ENCODE measurements around the gene SNX7.

SNX7 gene

GRCh38 chr1:98697781-98698180 lies 36.3 kb downstream of the SNX7 start:
- no peak for DNase-seq

GRCh38 chr1:98698625-98699024 lies 37.1 kb downstream of the SNX7 start:
- DNase-seq, result no peak

- DNase-seq, result no peak
These were observed 38.7 kb downstream of the SNX7 start for GRCh38 chr1:98700228-98700627.

GRCh38 chr1:98702976-98703375 lies 41.5 kb downstream of the SNX7 start:
- no peak for DNase-seq

GRCh38 chr1:98704474-98704873 lies 43.0 kb downstream of the SNX7 start:
- no peak for DNase-seq

GRCh38 chr1:98704971-98705370 lies 43.5 kb downstream of the SNX7 start:
- DNase-seq, result no peak

- DNase-seq, result no peak
These were observed 44.1 kb downstream of the SNX7 start for GRCh38 chr1:98705591-98705990.

- DNase-seq, result no peak
These were observed 44.8 kb downstream of the SNX7 start for GRCh38 chr1:98706173-98706843.

GRCh38 chr1:98707556-98707955 lies 46.0 kb downstream of the SNX7 start:
- DNase-seq, result no peak

- DNase-seq, result no peak
These were observed 48.4 kb downstream of the SNX7 start for GRCh38 chr1:98709906-98710305.

- DNase-seq, result no peak
These were observed 62.1 kb downstream of the SNX7 start for GRCh38 chr1:98723574-98723973.

- no peak for DNase-seq
These were observed 71.7 kb downstream of the SNX7 start for GRCh38 chr1:98732985-98733781.

GRCh38 chr1:98733782-98734112 lies 72.2 kb downstream of the SNX7 start:
- no peak for DNase-seq

GRCh38 chr1:98735756-98736155 lies 74.2 kb downstream of the SNX7 start:
- DNase-seq, result no peak

- DNase-seq, result no peak
These were observed 76.3 kb downstream of the SNX7 start for GRCh38 chr1:98737835-98738234.

- DNase-seq, result no peak
These were observed 78.2 kb downstream of the SNX7 start for GRCh38 chr1:98739762-98740161.

GRCh38 chr1:98741164-98741563 lies 79.6 kb downstream of the SNX7 start:
- DNase-seq, result no peak

- DNase-seq, result no peak
These were observed 87.7 kb downstream of the SNX7 start for GRCh38 chr1:98749152-98749756.

GRCh38 chr1:98754176-98754575 lies 92.7 kb downstream of the SNX7 start:
- DNase-seq, result no peak

GRCh38 chr1:98761219-98761865 lies 99.8 kb downstream of the SNX7 start:
- no peak for DNase-seq

GRCh38 chr1:98763488-98764150 lies 102.1 kb downstream of the SNX7 start:
- no peak for DNase-seq

- DNase-seq, result no peak
These were observed 103.0 kb downstream of the SNX7 start for GRCh38 chr1:98764485-98764884.

GRCh38 chr1:98766255-98766654 lies 104.7 kb downstream of the SNX7 start:
- DNase-seq, result no peak

Data from activated CD4-positive, alpha-beta T cell treated with anti-CD3 and anti-CD28 coated beads, Interleukin-2, amount 50 U/mL, for 4 hours (primary cell).